Ishikawa (cell line): ENCODE results near the gene MRPL42.

Experiments
- CEBPB ChIP-seq: IDR thresholded peaks from 2 replicates; pipeline ENCODE4 v1.6.1; 2012
- TF ChIP-seq, protein P1 (sequence below): IDR thresholded peaks from 2 replicates; pipeline ENCODE4 v1.6.1; 2012; ENCODE audit warnings: low read depth, mild to moderate bottlenecking

DNA sequence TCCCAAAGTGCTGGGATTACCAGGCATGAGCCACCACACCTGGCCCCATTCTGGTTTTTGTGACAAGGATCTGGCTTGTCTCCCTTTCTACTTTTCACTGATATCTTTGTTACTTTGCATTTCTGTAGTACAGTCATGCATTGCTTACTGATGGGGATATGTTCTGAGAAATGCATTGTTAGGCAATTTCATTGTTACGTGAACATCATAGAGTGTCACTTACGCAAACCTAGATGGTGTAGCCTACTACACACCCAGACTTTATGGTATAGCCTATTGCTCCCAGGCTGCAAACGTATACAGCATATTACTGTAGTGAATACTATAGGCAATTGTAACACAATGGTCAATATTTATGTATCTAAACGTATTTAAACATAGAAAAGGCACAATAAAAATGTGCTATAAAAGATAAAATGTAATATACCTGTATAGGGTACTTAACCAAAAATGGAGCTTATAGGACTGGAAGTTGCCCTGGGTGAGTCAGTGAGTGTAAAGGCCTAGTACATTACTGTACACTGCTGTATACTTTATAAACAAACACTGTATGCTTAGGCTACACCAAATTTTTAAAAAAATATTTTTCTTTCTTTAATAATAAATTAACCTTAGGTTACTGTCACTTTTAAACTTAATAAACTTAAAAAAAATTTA, 16.0 kb downstream of the MRPL42 start:
- TF ChIP-seq, protein P1, sequence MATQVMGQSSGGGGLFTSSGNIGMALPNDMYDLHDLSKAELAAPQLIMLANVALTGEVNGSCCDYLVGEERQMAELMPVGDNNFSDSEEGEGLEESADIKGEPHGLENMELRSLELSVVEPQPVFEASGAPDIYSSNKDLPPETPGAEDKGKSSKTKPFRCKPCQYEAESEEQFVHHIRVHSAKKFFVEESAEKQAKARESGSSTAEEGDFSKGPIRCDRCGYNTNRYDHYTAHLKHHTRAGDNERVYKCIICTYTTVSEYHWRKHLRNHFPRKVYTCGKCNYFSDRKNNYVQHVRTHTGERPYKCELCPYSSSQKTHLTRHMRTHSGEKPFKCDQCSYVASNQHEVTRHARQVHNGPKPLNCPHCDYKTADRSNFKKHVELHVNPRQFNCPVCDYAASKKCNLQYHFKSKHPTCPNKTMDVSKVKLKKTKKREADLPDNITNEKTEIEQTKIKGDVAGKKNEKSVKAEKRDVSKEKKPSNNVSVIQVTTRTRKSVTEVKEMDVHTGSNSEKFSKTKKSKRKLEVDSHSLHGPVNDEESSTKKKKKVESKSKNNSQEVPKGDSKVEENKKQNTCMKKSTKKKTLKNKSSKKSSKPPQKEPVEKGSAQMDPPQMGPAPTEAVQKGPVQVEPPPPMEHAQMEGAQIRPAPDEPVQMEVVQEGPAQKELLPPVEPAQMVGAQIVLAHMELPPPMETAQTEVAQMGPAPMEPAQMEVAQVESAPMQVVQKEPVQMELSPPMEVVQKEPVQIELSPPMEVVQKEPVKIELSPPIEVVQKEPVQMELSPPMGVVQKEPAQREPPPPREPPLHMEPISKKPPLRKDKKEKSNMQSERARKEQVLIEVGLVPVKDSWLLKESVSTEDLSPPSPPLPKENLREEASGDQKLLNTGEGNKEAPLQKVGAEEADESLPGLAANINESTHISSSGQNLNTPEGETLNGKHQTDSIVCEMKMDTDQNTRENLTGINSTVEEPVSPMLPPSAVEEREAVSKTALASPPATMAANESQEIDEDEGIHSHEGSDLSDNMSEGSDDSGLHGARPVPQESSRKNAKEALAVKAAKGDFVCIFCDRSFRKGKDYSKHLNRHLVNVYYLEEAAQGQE, result no peak
- no peak for TF ChIP-seq CEBPB
